GM21515 (cell line): Measurements from ENCODE around the gene EVC.
"Not testable (repeated sequence)": the region's sequence is repeated elsewhere in the genome, so short reads cannot be mapped to it uniquely, and the experiment has no call there.

Source experiments
- ATAC-seq: cut with Tn5 transposase; IDR thresholded peaks from one replicate; pipeline ENCODE4 v1.9.1; 2021; ENCODE audit not compliant: unreplicated experiment

The EVC gene

DNA sequence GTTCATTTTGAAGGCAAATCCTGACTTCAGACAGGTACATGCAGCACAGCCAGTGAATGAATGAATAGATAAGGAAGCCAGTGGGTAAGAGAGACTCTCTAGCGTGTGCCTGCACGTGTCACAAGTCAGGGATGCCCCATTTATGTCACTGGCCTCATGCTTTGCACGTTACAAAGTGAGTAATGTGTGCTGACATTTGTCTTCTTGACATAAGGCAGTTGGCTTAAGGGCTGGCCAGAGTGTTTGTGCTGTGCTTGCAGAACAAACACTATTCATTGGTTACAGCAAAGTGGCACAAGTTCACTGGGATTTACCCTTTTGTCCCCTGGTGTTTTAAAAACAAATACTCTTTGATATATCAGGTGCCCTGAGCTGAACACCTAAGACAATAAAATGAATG, 125.9 kb downstream of the EVC start:
- ATAC-seq, result no peak

DNA sequence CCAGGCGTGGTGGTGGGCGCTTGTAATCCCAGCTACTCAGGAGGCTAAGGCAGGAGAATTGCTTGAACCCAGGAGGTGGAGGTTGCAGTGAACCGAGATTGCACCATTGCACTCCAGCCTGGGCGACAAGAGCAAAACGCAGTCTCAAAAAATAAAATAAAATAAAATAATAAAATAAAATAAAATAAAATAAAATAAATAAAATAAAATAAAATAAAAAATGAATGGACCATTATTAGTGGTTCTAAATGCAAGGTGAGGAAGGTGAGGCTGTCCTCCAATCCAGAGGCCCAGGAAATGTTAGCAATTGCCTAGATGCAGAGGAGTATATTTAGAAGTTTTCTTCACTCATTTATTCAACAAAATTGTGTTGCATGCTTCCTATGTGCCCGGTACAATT, 126.5 kb downstream of the EVC start:
- not testable (repeated sequence) for ATAC-seq

DNA sequence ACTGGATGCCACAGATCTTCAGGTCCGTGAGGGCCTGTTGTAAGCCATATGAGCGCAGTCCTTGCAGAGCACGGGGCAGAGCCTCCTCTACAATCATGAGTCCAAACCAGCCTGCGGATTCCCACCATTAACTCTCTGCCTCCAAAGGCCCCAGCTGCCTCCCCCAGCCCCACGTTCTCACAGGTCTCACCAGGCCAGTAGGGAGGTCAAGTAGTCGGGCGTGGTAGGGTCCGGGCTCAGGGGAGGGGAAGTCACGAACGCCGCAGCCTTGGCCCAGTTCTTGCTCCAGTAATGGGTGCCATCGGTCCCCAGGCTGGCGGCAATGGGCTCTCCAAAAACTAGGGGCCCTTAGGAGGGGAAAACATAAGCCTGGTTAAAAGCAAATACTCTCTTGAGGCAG, 128.3 kb downstream of the EVC start:
- no peak for ATAC-seq

- ATAC-seq, result no peak
Measured at GRCh38 chr4:5839751-5840674, 129.0 kb downstream of the EVC start.

- no peak for ATAC-seq
Measured at GRCh38 chr4:5842456-5842855, 131.5 kb downstream of the EVC start.

GRCh38 chr4:5843573-5844530, 132.9 kb downstream of the EVC start:
- ATAC-seq, result no peak

DNA sequence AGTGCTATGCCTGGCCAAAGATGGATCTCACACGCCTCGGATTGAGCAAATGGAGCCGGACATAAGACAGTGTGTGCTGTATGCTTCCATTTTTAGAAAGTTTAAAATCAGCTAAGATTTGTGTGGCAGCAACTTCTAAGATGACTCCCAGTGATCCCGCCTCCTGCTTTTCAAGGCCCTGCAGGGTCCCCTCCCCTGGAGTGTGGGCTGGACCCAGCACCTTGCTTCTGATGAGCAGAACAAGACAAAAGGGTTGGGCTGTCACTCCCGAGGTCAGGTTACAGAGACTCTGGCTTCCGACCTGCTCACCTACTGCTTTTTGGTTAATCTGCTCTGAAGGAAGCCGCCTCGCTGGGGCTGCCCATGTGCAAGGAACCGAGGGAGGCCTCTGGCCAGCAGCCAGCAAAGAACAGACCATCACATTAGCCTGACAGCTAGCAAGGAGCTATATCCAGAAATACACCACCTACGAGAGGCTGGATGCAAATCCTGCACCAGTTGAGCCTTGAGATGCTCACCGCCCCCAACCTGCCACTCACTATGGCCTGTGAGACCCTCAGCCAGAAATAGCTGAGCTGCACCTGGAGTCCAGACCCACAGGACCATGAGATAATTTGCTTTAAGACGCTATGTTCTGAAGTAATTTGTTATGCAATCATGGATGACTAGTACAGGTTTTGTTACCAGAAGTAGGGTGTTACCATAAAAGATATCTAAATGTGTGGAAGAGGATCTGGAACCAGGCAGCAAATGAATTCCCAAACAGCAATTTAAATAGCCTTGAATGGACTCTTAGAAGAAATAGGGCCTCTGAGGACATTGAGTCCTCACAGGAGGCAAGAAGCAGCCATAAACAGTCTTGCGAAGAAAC, 134.3 kb downstream of the EVC start:
- no peak for ATAC-seq

GRCh38 chr4:5851637-5852301, 140.8 kb downstream of the EVC start:
- ATAC-seq, result no peak

- no peak for ATAC-seq
Measured at GRCh38 chr4:5852523-5853202, 141.7 kb downstream of the EVC start.

- ATAC-seq, result no peak
Measured at GRCh38 chr4:5854929-5855328, 143.9 kb downstream of the EVC start.

DNA sequence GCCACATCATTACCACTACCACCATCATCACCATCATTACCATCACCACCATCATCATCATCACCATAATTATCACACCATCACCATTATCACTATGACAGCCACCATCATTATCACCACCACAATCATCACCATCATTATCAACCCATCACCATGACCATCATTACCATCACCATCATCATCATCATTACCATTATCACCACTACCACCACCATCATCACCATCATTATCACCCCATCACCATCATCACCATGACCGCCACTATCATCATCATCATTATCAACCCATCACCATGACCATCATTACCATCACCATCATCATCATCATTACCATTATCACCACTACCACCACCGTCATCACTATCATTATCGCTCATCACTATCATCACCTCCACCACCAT, 145.4 kb downstream of the EVC start:
- ATAC-seq, result not testable (repeated sequence)

GRCh38 chr4:5857199-5857598, 146.2 kb downstream of the EVC start:
- ATAC-seq, result no peak

- ATAC-seq, result no peak
Measured at GRCh38 chr4:5858020-5858769, 147.2 kb downstream of the EVC start.

DNA sequence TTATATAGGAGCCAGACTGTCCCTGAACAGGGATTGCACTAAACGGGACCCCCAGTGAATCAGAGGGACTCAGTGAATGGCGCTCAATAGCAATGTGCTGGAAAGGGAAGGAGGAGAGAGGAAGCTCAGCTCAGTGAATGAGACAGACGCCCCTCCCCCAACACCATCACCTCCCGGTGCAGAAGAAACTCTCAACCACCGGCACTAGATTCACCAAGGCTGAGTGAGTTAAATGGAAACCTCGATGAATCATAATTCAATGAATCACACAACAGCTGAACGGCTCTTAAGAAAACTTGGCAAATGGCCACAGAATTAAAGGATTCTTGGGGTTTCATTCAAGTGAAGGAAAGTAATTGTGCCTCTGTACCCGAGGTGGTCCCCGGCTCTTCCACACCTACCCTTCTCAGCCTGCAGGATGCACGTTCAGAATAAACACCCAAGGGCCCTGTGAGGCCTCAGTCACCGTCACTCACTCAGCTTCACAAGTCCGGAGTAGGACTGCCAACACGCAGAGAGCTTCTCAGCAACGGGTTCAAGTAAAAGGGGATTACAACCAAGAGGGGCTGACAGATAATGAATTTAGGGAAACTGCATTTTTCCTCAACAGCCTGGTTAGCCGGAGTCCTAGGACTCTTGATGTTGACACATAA, 152.6 kb downstream of the EVC start:
- ATAC-seq, result no peak
